Thyroid gland (tissue), 4 donors: ENCODE measurements around the gene CLCN3. TPM values are rescaled to one million over a fixed set of nuclear protein-coding genes. Genes with fewer than 3 reads are reported as not detected.
A peak's percentile ranks its signal among the peaks of the same experiment; 100 is the strongest.

Source experiments
- DNase-seq, 2 donors: peaks; one replicate each; pipeline ENCODE4 v3.0.0-alpha.2; 2019
- H3K27ac ChIP-seq, 3 donors: fragments of 200-600 bp; sonication (generic); 1 replicate in 2 of 3; 2 replicates in 1 of 3; pipeline ENCODE4 v1.5.1; 2016 to 2019; ENCODE audit warnings: mild to moderate bottlenecking in 1 of 3, moderate library complexity in 1 of 3
- H3K27me3 ChIP-seq: fragments of 200-600 bp; sonication (generic); one replicate; pipeline ENCODE4 v1.5.1; 2019
- H3K36me3 ChIP-seq, 2 donors: fragments of 200-600 bp; sonication (generic); one replicate each; pipeline ENCODE4 v1.5.1; 2016 to 2019
- H3K4me1 ChIP-seq, 2 donors: fragments of 200-600 bp; sonication (generic); one replicate each; pipeline ENCODE4 v1.5.1; 2017 to 2019
- H3K4me3 ChIP-seq, 3 donors: fragments of 200-600 bp; sonication (generic); replicated peaks in 1 of 3; 1 replicate in 2 of 3; 2 replicates in 1 of 3; pipeline ENCODE4 v1.5.1; 2016; ENCODE audit warnings: mild to moderate bottlenecking in 1 of 3
- H3K9me3 ChIP-seq: fragments of 200-600 bp; sonication (generic); one replicate; pipeline ENCODE4 v1.5.1; 2017
- POLR2A ChIP-seq, 2 donors: fragments of 450-650 bp; IDR thresholded peaks; one replicate each; pipeline ENCODE4 v1.6.1; 2017; ENCODE audit warnings: antibody characterized with exemption in 2 of 2, mild to moderate bottlenecking in 2 of 2, moderate library complexity in 1 of 2
- WGBS, 2 donors: methylation state at CpG; one replicate each; pipeline ENCODE4 v1.1.5; 2017; 5-methylcytosine and 5-hydroxymethylcytosine counted together
- intact Hi-C: fragments of 100-400 bp; cut with DNase I; formaldehyde crosslinking; loops from one replicate; pipeline ENCODE4 v1.15.1; 2023
- total RNA-seq, 4 donors: library from RNA; depleted of rRNA; stranded (reverse); fragments of >200 nt; gene quantifications; one replicate each; pipeline ENCODE4 v1.2.3, GENCODE V29; 2016
- TF ChIP-seq, protein P1 (sequence below), 6 experiments: fragments of 200-600 bp in 3 of 6; fragments of 450-650 bp in 3 of 6; sonication (generic) in 3 of 6; IDR thresholded peaks; one replicate each; pipeline ENCODE4 v1.5.1; 2016 to 2019; ENCODE audit warnings: antibody characterized with exemption in 6 of 6, mild to moderate bottlenecking in 2 of 6, inconsistent platforms in 1 of 6, moderate library complexity in 1 of 6

Gene CLCN3
- total RNA-seq, 4 donors from 2014 or later: 43.3 to 72.4 (median 53.5) TPM

DNA sequence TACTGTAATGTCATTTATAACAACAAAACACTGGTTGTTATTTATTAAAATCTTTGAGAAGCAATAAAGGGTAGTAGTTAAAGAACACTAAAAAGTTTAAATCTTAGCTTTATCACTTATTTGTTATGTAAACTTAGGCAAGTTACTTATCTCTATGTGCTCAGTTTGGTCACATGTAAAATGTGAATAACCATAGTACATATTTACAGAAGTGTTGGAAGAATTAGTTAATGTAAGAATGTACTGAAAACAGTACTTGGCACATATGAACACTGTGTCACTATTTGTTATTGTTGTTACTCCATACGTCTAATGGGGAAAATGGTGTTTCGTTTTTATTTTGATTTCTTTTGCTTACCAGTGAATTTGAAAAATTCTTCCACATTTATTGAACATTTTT, 17.1 kb upstream of the CLCN3 start:
- 98 to 99% methylated on average over 2 of the region's 2 CpGs for WGBS, 2 donors
- DNase-seq: no peak

DNA sequence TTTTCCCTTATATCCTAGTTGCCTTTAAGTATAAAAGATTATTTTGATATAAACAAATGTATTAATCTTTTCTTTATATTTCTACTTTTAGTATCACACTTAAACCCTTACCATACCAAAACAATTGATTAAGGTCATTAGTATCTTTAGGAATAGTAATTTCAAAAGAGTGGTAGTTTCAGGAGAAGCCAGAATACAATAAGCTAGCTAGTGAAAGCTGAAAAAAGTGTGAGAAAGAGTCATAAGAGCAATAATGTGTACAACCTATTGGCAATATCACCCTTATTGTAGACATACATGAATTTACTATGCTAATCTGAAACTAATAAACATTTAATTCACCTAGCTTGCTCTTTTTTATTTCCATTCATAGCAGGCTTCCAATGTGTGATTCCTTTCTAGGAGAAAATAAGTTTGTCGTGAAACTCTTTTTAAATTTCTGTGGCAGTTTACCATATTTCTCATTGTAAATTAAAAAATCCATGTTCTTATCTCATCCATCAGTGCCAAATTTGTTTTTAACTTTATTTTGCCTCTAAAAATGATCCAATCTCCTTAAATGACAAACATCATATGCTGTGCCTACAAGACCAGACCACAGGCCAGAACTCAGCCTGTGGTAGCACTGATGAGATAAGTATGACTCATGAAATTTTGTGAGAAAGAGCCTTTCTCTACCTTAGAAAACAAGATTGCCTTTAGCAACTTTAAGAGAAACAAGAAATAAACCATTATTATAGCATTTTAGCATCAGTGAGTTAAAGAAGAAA, 16.1 kb upstream of the CLCN3 start:
- H3K27ac ChIP-seq: peak overlapping the region in 1 of 3 donors; percentile 3
- H3K4me1 ChIP-seq: peaks cover 0 to 9% of the 10 kb centered on the region in 2 donors
- peaks cover 0 to 4% of the 10 kb centered on the region in 2 donors for H3K36me3 ChIP-seq
- no peaks in the 10 kb centered on the region for H3K9me3 ChIP-seq
- DNase-seq: peak in 1 of 2 donors; percentile 11
- no peaks in the 10 kb centered on the region for H3K27me3 ChIP-seq
- no peak overlapping the region for H3K4me3 ChIP-seq
- WGBS, 2 donors: 45 to 56% methylated on average over 1 of the region's 1 CpG
- no peak for TF ChIP-seq POLR2A (IDR thresholded peaks at IDR 0.05)
- TF ChIP-seq, protein P1, sequence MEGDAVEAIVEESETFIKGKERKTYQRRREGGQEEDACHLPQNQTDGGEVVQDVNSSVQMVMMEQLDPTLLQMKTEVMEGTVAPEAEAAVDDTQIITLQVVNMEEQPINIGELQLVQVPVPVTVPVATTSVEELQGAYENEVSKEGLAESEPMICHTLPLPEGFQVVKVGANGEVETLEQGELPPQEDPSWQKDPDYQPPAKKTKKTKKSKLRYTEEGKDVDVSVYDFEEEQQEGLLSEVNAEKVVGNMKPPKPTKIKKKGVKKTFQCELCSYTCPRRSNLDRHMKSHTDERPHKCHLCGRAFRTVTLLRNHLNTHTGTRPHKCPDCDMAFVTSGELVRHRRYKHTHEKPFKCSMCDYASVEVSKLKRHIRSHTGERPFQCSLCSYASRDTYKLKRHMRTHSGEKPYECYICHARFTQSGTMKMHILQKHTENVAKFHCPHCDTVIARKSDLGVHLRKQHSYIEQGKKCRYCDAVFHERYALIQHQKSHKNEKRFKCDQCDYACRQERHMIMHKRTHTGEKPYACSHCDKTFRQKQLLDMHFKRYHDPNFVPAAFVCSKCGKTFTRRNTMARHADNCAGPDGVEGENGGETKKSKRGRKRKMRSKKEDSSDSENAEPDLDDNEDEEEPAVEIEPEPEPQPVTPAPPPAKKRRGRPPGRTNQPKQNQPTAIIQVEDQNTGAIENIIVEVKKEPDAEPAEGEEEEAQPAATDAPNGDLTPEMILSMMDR (IDR thresholded peaks at IDR 0.05): no peak
- intact Hi-C loops: no loop called here

More for the DNA sequence above, 17.1 kb upstream of the CLCN3 start:
- Histone ChIP-seq H3K9me3 (no peaks in the 10 kb centered on the region), H3K36me3 (peaks cover 0 to 4% of the 10 kb centered on the region in 2 donors), H3K4me3 (no peak overlapping the region), H3K4me1 (peaks cover 0 to 9% of the 10 kb centered on the region in 2 donors), H3K27ac (no peak overlapping the region), H3K27me3 (no peaks in the 10 kb centered on the region)
- intact Hi-C loops: no loop called here
- TF ChIP-seq, protein P1 (IDR thresholded peaks at IDR 0.05): no peak
- TF ChIP-seq POLR2A (IDR thresholded peaks at IDR 0.05): no peak

DNA sequence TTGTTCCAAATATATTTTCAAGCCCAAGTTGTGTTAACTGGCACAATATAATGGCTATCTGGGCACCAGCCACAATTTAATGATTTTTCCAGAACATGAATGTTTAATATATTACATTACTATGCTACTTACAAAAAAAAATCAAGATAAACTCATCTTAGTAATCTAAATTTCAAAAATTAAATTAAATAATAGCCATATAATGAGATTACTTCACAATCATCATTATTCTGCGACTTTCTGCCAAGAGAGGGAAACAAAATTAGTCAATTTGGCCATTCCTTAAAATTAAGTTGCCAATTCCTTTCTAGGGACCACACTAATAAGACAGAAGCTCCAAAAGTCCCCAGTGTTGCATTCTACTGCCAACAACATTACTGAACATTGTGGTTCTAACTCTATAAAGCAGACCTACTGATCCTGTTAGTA, 15.5 kb upstream of the CLCN3 start:
- no peaks in the 10 kb centered on the region for H3K27me3 ChIP-seq
- intact Hi-C loops: no loop called here
- H3K36me3 ChIP-seq: peaks cover 0 to 4% of the 10 kb centered on the region in 2 donors
- H3K4me3 ChIP-seq: no peak overlapping the region
- no peak for DNase-seq
- no peak for TF ChIP-seq POLR2A (IDR thresholded peaks at IDR 0.05)
- TF ChIP-seq, protein P1 (IDR thresholded peaks at IDR 0.05): no peak
- 84 to 89% methylated on average over 1 of the region's 1 CpG for WGBS, 2 donors
- peaks cover 0 to 9% of the 10 kb centered on the region in 2 donors for H3K4me1 ChIP-seq
- no peaks in the 10 kb centered on the region for H3K9me3 ChIP-seq
- peak overlapping the region in 1 of 3 donors; percentile 3 for H3K27ac ChIP-seq

DNA sequence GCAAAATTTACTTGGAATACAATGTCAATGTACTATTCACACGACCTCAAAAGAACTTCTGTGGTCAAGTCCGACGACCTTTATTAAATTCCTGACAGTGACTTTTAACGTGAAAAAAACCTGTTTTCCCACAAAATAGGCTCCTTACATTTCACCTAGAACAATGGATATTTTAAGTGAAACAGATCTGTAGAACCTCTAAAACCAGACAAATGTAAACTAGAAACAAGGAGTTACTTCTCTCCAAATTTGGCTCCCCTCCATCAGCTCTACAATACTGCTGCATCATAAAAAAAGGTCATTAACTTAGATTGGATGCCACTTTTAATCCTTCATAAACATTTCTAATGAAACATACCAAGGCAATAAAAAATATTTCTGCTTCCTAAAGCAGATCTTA, 9.2 kb upstream of the CLCN3 start:
- no peaks in the 10 kb centered on the region for H3K9me3 ChIP-seq
- WGBS, 2 donors: 34 to 44% methylated on average over 4 of the region's 4 CpGs
- H3K4me3 ChIP-seq: peak overlapping the region in 2 of 3 donors; percentile 71 to 84
- intact Hi-C loops: loop anchor here (10.0 kb wide), 1 partner anchor 434 kb away; no protein-coding TSS in a partner anchor
- no peak for DNase-seq
- peak overlapping the region in 1 of 3 donors; percentile 96 for H3K27ac ChIP-seq
- H3K4me1 ChIP-seq: peaks cover 8 to 12% of the 10 kb centered on the region in 2 donors
- no peaks in the 10 kb centered on the region for H3K36me3 ChIP-seq
- no peak for TF ChIP-seq POLR2A (IDR thresholded peaks at IDR 0.05)
- TF ChIP-seq, protein P1 (IDR thresholded peaks at IDR 0.05): no peak
- no peaks in the 10 kb centered on the region for H3K27me3 ChIP-seq
